Activated T-helper 1 cell treated with anti-CD3 and anti-CD28 coated beads, Interleukin-2, amount 50 U/mL, for 16 hours (primary cell): ENCODE measurements around the gene LRRC8D.

Experiments
- DNase-seq, 2 donors: peaks; one replicate each; pipeline ENCODE4 v3.0.0-alpha.2; 2020; ENCODE audit warnings: low read depth in 1 of 2, low spot score in 1 of 2

The LRRC8D gene

DNA sequence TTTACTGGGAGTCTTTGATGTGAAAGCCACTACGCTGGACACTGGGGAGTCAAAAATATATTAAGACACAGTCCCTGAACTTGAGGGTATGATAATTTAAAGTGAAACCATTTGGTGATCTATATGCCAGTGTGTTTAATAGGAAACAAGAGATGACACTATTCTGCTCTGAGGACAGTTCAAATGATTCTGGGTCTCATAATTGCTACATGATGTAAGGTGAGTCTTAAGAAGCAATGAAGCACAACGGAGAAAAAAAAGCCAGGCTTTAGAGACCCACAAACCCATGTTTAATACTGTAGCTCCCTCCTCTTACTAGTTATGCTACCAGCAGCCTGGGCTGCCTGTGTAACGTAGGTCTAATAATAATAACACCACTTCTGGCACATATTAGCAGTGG lies 14.2 kb upstream of the LRRC8D start:
- no peak for DNase-seq

GRCh38 chr1:89807503-89807902 lies 13.3 kb upstream of the LRRC8D start:
- no peak for DNase-seq

- no peak for DNase-seq
These were observed 12.8 kb upstream of the LRRC8D start for GRCh38 chr1:89807983-89808382.

- no peak for DNase-seq
These were observed 12.3 kb upstream of the LRRC8D start for GRCh38 chr1:89808441-89809117.

GRCh38 chr1:89809556-89809955 lies 11.3 kb upstream of the LRRC8D start:
- no peak for DNase-seq

DNA sequence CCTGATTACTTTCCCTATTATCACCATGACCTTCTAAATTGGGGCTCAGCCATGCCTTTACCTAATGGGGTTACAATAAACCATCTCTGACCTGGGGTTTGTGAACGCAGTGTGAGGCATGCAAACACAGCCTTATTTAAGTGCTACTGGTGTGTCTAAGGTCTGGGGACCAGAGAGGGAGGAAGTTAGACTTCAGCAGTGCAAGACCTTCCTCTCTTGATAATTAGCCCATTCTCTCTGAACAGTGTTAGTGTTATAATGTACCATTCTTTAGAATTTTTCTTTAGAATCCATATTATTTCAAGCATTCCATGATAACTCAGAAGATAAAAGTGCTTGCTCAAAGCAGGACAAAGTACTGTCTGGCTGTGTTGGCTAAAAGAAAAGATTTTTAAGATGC lies 10.5 kb upstream of the LRRC8D start:
- no peak for DNase-seq

DNA sequence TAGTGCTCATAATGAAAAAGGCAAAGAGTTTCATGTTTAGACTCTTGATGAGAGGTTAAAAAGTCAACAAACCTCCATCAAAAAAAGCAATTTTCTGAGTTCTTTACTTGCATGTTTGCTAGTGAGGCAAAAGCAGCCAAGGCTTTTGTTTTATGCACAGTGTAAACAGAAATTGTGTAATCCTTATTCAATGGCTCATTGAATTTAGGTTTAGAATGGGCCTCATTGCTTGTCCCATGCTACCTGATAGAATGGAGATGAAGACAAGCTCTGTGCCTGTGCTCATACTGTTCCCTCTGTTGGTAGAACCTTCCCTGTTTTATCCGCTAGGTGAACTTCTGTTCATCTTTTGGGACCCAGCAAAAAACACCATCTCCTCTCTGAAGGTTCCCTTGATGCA lies 10.0 kb upstream of the LRRC8D start:
- no peak for DNase-seq

GRCh38 chr1:89812992-89813391 lies 7.8 kb upstream of the LRRC8D start:
- no peak for DNase-seq

- no peak for DNase-seq
These were observed 5.8 kb upstream of the LRRC8D start for GRCh38 chr1:89815040-89815439.

DNA sequence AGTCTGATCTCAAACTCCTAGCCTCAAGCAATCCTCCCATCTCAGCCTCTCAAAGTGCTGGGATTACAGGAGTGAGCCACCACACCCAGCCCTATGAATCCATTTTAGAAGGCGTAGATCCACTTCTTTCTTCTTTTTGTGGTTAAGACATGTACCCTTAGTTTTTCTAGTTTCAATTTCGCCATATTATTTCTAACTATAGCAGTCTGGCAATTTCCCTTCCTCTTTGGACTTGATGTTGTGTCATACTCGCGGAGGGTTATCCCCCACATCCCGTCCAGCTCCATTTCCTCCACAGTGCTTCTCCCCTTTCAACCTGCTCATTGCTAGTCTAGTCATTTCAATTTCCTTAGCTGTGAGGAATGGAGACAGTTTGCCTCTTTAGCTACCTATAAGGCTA lies 5.2 kb upstream of the LRRC8D start:
- DNase-seq: no peak

DNA sequence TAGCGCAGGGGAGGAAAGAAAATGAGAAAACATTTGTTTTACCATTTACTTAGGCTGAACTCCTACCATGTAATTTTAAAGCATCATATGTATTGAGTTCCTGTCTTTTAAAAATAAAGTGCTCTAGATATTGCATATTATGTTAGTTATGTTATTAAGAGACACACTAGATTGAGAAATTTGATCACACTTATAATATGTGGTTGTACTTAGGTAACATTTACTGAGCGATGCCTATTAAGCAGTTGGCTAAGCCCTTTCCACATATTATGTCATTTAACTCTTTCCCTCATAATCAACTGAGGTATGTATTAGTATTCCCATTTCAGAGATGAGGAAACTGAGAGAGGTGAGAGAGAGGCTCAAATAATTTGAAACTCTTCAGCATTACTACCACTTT lies 4.5 kb upstream of the LRRC8D start:
- DNase-seq: no peak

DNA sequence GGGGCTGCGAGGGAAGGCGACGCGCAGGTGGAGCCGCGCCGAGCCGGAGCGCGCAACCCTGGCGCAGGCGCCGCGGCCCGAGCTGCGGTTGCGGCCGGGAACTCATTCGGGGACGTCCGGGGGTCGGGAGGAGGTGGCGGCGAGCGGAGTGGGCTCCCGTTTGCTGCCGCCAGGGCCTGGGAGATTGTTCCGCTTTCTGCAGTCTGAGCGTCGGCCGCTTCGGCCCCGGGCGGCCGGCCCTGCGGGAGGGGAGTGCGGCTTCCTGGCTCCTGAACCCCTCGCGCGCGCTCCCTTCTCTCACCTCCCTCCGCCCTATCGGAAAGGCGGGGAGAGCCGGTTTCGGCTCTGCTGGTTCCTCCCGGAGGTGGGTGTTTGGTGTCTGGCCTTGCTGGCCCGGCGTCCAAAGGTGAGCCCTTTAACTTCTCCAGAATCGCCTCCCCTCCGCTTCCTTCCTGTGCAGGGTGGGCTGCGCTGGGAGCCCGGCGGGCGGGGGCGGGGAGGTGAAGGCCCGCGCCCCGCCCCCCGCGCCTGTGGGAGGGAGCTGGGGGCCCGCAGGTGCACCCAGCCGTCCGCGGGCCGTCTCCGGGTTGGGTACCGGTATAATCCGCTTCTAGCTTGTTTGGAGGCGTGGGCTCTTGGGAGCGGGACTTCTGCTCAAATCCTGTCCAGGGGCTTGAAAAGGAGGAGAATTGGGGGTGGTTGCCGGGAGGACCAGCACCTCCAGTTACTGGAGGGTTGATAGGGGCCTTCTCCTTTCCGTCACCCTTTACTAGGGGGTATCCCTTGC lies 683 bp downstream of the LRRC8D start:
- DNase-seq: peak; percentile 24 to 37

GRCh38 chr1:89822109-89822962 lies 1.5 kb downstream of the LRRC8D start:
- no peak for DNase-seq

GRCh38 chr1:89822999-89823628 lies 2.3 kb downstream of the LRRC8D start:
- DNase-seq: no peak

DNA sequence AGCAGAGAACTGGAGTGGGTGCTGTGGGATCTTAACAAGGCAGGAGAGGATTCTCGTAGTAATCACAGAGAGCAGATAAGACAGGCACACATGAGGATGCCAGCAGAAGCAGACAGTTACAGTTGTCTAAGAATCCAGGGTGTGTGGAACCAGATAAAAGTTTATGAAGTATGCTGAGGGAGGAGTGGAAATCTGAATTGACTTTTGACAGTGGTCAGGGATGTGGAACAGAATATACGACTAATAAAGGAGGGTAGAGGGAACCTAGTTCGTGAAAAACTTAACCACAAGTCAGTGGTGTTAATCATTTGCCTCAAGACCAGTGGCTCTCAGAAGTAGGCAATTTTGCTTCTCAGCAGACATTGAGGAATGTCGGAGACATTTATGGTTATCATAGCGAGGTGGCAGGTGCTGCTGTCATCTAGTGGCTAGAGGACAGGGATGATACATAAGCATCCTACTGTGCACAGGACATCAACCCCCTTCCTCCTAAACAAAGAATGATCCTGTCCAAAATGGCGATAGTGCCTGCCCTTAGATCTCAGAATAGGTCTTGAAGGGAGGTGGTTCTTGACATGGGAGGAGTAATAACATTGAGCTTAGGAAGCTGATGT lies 3.0 kb downstream of the LRRC8D start:
- DNase-seq: no peak

- DNase-seq: no peak
These were observed 5.8 kb downstream of the LRRC8D start for GRCh38 chr1:89826594-89826993.

GRCh38 chr1:89827330-89827729 lies 6.5 kb downstream of the LRRC8D start:
- no peak for DNase-seq

DNA sequence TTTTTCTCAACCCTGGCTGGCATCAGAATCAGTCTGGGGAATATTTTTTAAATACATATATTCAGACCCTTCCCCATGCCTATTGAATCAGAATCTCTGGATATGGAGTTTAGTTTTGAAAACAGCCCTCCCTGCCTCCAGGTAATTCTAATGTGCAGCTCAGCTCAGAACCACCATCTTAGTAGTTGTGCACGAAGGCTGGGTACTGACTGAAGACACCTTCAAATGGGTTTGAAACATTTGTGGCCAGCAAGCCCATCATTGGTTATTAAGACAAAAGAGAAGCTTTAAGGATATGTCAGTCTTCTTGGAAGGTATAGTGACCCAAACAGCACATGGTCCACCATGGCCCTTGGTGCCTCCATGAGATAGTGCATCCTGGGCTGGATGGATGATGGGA lies 7.1 kb downstream of the LRRC8D start:
- DNase-seq: no peak

DNA sequence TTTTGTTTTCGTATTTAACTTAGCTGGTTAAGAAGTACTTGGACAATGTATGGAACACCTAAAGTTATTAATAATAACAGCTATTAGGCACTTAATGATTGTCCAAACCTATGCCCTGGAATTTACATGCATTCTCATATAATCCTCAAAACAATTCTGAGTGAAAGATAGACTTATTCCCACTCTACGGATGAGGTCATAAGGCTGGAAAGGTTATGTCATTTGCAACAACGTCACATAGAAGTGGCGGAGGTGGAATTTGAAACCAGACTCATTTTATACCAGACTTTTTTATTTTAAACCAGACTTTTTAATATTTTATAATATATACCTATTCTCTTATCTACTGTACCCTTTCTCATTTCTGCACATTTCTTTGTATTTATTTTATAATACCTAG lies 8.4 kb downstream of the LRRC8D start:
- no peak for DNase-seq

DNA sequence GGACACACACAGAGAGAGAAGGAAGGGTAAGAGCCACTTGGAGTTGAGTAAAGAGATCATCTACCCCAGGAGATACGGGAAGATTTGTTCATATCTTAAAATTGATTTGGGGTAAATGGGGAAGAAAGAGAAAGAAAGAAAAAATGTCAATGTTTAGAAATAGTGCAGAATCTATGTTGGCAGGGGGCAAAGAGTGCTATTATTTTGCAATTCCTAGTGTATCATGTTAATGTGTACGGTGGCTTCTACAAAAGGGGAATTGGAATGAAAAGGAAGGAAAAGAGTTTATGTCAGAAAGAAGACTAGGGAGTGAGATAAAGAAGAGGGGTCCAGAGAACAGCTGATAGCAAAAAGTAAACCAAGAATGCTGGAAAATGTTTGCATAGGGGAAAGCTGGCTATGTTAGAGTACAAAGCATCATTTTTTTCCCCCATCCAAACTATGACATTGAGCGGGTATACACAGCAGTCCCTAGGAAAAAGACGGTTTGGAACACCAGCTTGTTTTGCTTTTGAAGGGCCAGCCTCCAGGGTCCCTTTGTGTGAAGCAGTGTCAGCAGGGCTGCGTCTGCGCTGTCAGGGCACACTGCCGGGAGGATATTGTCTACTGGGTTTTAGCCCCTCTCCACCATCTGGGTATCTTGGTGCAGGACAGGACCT lies 10.8 kb downstream of the LRRC8D start:
- no peak for DNase-seq
